ENCODE results near the gene RNU1-3.
"Not testable (repeated sequence)": the region's sequence is repeated elsewhere in the genome, so short reads cannot be mapped to it uniquely, and the experiment has no call there.

Gene RNU1-3

DNA sequence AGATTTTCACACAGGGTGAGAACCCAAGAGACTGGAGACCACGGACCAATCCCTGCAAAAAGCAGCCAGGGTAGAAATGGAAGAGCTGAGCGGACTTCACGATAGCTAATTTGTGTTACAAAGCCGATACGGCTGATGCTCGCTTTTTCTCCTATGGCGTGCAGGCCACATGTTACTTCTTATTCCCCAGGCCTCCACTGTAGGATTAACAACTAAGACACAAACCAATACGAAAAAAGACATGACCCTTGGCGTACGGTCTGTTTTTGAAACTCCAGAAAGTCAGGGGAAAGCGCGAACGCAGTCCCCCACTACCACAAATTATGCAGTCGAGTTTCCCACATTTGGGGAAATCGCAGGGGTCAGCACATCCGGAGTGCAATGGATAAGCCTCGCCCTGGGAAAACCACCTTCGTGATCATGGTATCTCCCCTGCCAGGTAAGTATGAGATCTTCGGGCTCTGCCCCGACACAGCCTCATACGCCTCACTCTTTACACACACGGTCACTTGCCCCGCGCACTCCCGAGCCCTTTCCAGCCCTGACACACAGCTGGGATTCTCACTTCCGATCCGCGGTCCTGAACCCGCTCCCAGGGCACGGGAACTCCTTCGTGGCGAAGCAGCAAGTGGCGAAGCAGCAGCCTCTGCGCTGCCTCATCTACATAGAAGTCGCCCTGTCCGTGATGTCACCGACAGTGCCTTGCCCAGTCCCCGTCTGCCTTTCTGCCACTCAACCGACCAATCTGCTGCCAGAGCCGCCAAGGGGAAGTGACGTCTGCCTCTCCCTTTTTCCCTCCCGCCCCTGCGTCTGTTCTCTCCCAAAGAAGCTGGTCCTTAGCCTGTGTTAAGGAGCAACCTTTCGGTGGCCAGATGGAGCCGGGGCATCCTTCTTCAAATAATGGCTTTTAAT lies at the start of gene RNU1-3:
RNU1-3 (minus strand) TSS at position 447 of the 912 bp plus-strand sequence.
- H3K4me3 ChIP-seq (ENCODE audit: low read depth, low read length); H3K9ac ChIP-seq (ENCODE audit: low read depth, low read length); H3K36me3 ChIP-seq (ENCODE audit: control insufficient read depth, insufficient read depth, low read length); H3K4me1 ChIP-seq (ENCODE audit: control insufficient read depth, insufficient read depth, low read length); H3K27me3 ChIP-seq (ENCODE audit: control insufficient read depth, insufficient read depth, low read length); H3K9me3 ChIP-seq (ENCODE audit: control insufficient read depth, insufficient read depth, low read length): not testable (repeated sequence)

DNA sequence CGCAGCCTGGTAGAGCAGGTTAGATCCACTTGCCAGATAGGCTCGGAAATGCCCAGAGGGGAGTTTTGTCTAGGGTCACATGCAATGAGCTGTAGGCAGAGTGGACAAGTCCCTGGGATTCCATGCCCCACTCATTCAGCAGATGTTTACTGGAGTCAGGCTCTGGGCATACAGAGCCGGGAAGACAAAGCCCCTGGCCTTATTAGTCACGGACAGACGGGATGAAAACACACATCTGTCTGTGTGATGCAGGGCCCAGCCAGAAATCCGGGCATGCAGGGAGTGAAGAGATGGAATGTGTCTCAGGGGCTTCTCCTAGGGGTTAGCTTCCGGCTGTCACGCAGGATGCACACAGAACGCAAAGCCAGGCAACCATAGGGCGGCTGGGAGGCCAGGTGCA lies 46.7 kb upstream of the RNU1-3 start:
- H3K9me3 ChIP-seq (ENCODE audit: control insufficient read depth, insufficient read depth, low read length); H3K4me3 ChIP-seq (ENCODE audit: low read depth, low read length); H3K36me3 ChIP-seq (ENCODE audit: control insufficient read depth, insufficient read depth, low read length); H3K27me3 ChIP-seq (ENCODE audit: control insufficient read depth, insufficient read depth, low read length); H3K4me1 ChIP-seq (ENCODE audit: control insufficient read depth, insufficient read depth, low read length); H3K9ac ChIP-seq (ENCODE audit: low read depth, low read length): not testable (repeated sequence)

GRCh38 chr1:16712984-16713383 lies 46.2 kb upstream of the RNU1-3 start:
- H3K4me1 ChIP-seq (ENCODE audit: control insufficient read depth, insufficient read depth, low read length); H3K4me3 ChIP-seq (ENCODE audit: low read depth, low read length); H3K36me3 ChIP-seq (ENCODE audit: control insufficient read depth, insufficient read depth, low read length); H3K9ac ChIP-seq (ENCODE audit: low read depth, low read length); H3K9me3 ChIP-seq (ENCODE audit: control insufficient read depth, insufficient read depth, low read length); H3K27me3 ChIP-seq (ENCODE audit: control insufficient read depth, insufficient read depth, low read length): not testable (repeated sequence)

DNA sequence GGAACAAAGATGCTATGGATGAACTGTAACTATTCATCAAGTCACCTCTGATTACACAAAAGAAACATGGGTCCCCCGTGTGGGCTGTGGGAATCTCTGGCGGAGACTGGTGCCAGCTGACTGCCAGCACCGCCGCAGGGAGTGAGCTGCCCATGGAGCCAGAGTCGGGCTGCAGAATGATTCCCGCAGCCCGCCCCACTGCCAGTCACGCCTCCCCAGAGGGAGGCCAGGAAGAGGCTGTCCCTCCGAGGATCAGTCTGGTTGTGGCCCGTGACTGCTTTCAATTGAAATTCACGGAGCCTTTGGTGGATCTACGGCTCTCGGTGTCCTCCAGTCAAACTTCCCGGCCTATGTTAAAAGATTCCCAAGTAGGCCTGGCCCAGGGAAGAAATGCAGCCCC lies 45.8 kb upstream of the RNU1-3 start:
- not testable (repeated sequence) for H3K9me3 ChIP-seq (ENCODE audit: control insufficient read depth, insufficient read depth, low read length); H3K4me3 ChIP-seq (ENCODE audit: low read depth, low read length); H3K9ac ChIP-seq (ENCODE audit: low read depth, low read length); H3K27me3 ChIP-seq (ENCODE audit: control insufficient read depth, insufficient read depth, low read length); H3K36me3 ChIP-seq (ENCODE audit: control insufficient read depth, insufficient read depth, low read length); H3K4me1 ChIP-seq (ENCODE audit: control insufficient read depth, insufficient read depth, low read length)

DNA sequence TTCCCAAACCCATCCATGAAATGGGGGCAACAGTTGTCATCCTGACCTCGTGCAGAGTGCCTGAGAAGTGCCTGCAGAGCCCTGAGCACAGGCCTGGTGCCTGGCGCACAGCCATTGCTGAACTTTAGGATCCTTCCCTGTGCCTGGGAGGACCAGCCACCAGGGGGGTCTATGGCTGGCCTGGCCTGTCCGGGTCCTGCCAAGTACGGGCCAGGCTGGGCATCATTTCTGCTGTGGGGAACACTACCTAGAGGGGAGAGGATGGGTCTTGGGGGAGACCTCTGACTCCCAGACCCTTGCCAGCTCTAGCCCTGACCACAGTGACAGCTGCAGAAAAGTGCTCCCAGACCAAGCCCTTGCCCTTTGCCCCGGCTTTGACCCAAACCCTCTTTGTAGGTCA lies 45.4 kb upstream of the RNU1-3 start:
- H3K4me3 ChIP-seq (ENCODE audit: low read depth, low read length); H3K4me1 ChIP-seq (ENCODE audit: control insufficient read depth, insufficient read depth, low read length); H3K9ac ChIP-seq (ENCODE audit: low read depth, low read length); H3K36me3 ChIP-seq (ENCODE audit: control insufficient read depth, insufficient read depth, low read length); H3K27me3 ChIP-seq (ENCODE audit: control insufficient read depth, insufficient read depth, low read length); H3K9me3 ChIP-seq (ENCODE audit: control insufficient read depth, insufficient read depth, low read length): not testable (repeated sequence)

DNA sequence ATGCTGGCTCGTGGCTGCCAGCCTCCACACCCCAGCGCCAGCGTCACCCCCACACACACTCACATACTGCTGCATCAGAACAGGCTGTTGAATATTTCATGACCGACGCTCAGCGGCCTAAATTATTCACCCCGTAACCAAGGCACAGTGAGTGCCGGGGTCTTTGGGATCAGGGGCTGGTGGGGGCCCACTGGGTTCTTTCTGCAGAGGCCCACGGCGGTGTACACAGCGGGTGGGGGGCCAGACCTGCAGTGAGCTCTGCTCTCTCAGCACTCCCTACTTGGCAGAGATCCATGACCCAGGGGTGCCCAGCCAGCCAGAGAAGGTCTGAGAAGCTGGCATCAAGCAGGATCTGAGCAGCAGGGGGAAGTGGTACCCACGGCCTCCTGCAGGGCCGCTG lies 43.9 kb upstream of the RNU1-3 start:
- H3K9ac ChIP-seq (ENCODE audit: low read depth, low read length); H3K4me1 ChIP-seq (ENCODE audit: control insufficient read depth, insufficient read depth, low read length); H3K9me3 ChIP-seq (ENCODE audit: control insufficient read depth, insufficient read depth, low read length); H3K4me3 ChIP-seq (ENCODE audit: low read depth, low read length); H3K27me3 ChIP-seq (ENCODE audit: control insufficient read depth, insufficient read depth, low read length); H3K36me3 ChIP-seq (ENCODE audit: control insufficient read depth, insufficient read depth, low read length): not testable (repeated sequence)

GRCh38 chr1:16709659-16710087 lies 42.9 kb upstream of the RNU1-3 start:
- H3K9me3 ChIP-seq (ENCODE audit: control insufficient read depth, insufficient read depth, low read length); H3K4me3 ChIP-seq (ENCODE audit: low read depth, low read length); H3K9ac ChIP-seq (ENCODE audit: low read depth, low read length); H3K36me3 ChIP-seq (ENCODE audit: control insufficient read depth, insufficient read depth, low read length); H3K27me3 ChIP-seq (ENCODE audit: control insufficient read depth, insufficient read depth, low read length); H3K4me1 ChIP-seq (ENCODE audit: control insufficient read depth, insufficient read depth, low read length): not testable (repeated sequence)

DNA sequence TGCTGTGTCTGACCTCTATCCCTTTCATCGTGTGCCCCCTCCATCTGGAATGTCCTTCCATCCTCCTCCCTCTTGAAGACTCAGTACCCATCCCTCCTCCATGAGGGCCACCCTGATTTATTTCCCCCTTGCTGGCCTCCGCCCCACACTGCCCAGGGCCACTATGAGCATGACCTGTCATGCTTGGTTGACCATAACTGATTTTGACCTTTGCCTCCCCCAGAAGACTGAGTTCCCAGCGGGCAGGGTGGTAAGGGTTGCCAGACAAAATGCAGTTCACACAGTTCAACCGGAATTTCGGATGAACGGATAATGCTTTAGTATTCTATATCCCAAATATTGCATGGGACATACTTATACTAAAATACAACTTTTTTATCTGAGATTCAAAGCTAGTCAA lies 42.0 kb upstream of the RNU1-3 start:
- H3K27me3 ChIP-seq (ENCODE audit: control insufficient read depth, insufficient read depth, low read length); H3K9ac ChIP-seq (ENCODE audit: low read depth, low read length); H3K4me1 ChIP-seq (ENCODE audit: control insufficient read depth, insufficient read depth, low read length); H3K4me3 ChIP-seq (ENCODE audit: low read depth, low read length); H3K9me3 ChIP-seq (ENCODE audit: control insufficient read depth, insufficient read depth, low read length); H3K36me3 ChIP-seq (ENCODE audit: control insufficient read depth, insufficient read depth, low read length): not testable (repeated sequence)

GRCh38 chr1:16707130-16708093 lies 40.7 kb upstream of the RNU1-3 start:
- H3K4me3 ChIP-seq (ENCODE audit: low read depth, low read length); H3K9ac ChIP-seq (ENCODE audit: low read depth, low read length); H3K36me3 ChIP-seq (ENCODE audit: control insufficient read depth, insufficient read depth, low read length); H3K9me3 ChIP-seq (ENCODE audit: control insufficient read depth, insufficient read depth, low read length); H3K4me1 ChIP-seq (ENCODE audit: control insufficient read depth, insufficient read depth, low read length); H3K27me3 ChIP-seq (ENCODE audit: control insufficient read depth, insufficient read depth, low read length): not testable (repeated sequence)

- H3K4me1 ChIP-seq (ENCODE audit: control insufficient read depth, insufficient read depth, low read length); H3K27me3 ChIP-seq (ENCODE audit: control insufficient read depth, insufficient read depth, low read length); H3K9ac ChIP-seq (ENCODE audit: low read depth, low read length); H3K36me3 ChIP-seq (ENCODE audit: control insufficient read depth, insufficient read depth, low read length); H3K9me3 ChIP-seq (ENCODE audit: control insufficient read depth, insufficient read depth, low read length); H3K4me3 ChIP-seq (ENCODE audit: low read depth, low read length): not testable (repeated sequence)
These were observed 39.6 kb upstream of the RNU1-3 start for GRCh38 chr1:16706302-16706701.

DNA sequence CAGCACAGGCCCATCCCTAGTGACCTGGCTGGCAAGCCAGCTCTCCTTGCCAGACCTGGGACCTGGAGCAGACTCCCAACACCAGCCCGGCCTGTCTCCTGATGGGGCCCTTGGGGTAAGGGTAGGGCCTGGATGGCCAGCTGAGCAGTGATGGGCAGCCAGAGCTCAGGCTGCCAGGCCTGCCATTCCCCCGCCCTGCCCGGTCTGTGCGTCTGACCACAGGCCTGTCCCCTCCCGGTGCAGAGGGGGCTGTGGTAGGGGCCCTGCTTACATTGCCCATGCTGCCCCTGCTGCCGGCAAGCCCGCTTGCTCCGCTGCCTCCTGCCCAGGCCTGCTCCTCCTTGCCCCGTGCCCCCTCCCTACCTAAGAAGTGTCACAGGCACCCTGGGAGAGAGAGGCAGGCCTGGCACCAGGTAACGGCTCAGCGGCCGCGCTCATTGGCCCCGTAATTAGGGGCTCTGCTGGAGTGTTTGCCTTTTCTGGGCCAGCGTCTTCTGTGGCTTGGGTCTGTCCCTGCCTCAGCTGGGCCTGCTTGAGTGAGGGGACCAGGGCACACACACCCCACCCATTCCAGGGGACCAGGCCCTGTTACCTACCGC lies 37.9 kb upstream of the RNU1-3 start:
- H3K27me3 ChIP-seq (ENCODE audit: control insufficient read depth, insufficient read depth, low read length); H3K4me1 ChIP-seq (ENCODE audit: control insufficient read depth, insufficient read depth, low read length); H3K9ac ChIP-seq (ENCODE audit: low read depth, low read length); H3K9me3 ChIP-seq (ENCODE audit: control insufficient read depth, insufficient read depth, low read length); H3K4me3 ChIP-seq (ENCODE audit: low read depth, low read length); H3K36me3 ChIP-seq (ENCODE audit: control insufficient read depth, insufficient read depth, low read length): not testable (repeated sequence)

DNA sequence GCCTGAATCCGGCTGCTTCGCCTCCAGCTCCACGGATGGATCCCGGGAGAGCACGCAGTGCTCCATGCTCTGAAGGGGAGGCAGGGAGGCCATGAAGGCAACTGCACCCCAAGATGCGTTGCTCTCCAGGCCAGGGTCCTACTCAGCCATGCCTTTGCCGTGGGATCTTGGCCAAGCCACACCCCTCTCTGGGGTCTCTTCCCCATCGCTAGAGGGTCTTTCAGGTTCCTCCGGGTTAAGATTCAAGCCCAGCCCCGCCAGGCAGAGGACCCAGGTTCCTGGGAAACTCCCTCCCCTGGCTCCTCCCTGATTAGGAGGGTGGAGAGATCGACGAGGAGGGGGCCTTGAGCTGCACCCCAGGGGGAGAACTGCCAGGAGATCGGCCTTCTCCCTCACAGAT lies 37.3 kb upstream of the RNU1-3 start:
- not testable (repeated sequence) for H3K4me1 ChIP-seq (ENCODE audit: control insufficient read depth, insufficient read depth, low read length)

More for the DNA sequence above, 37.3 kb upstream of the RNU1-3 start:
- H3K9me3 ChIP-seq (ENCODE audit: control insufficient read depth, insufficient read depth, low read length); H3K9ac ChIP-seq (ENCODE audit: low read depth, low read length); H3K4me3 ChIP-seq (ENCODE audit: low read depth, low read length); H3K27me3 ChIP-seq (ENCODE audit: control insufficient read depth, insufficient read depth, low read length); H3K36me3 ChIP-seq (ENCODE audit: control insufficient read depth, insufficient read depth, low read length): not testable (repeated sequence)
